ENCODE results near the gene COL25A1.

The COL25A1 gene

DNA sequence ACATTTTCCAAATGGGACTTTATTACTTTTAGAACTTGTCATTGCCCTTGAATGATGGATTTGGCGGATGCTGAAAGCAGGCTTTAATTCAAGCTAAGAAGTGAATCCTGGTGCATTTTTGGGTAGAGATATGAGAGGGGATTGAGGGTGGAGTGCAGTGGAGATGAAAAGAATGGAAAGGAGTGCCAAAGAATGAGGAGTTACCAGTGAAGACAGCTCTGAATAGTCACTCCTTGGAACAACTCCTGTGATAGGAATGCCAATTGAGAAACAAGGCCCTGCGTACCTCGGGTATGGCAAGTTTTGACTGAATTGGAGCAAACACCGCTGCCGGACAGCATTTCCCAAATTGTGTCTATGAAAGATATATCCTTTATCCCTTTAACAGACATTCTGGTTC is 503.2 kb downstream of the COL25A1 start:
- no peak for DNase-seq

DNA sequence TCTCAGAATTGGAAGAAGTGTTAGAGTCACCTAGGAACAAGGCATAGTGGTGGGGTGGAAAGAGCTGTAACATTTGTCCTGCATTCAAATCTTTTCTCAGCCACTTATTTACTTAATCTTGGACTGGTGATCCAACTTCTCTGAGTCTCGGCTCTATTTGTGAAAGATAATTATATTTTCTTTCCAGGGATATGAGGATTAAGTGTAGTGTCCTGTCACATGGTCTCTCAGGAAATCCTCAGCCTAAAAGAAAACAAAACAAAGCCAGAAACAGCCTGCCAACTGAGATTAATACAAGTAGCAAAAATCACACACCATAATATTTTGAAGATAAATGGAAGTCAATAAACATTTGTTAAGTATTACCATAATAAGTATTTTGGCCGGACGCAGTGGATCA is 506.3 kb downstream of the COL25A1 start:
- no peak for DNase-seq

- DNase-seq, result no peak
Observed at GRCh38 chr4:108795733-108796132, 506.7 kb downstream of the COL25A1 start.

- no peak for DNase-seq
Observed at GRCh38 chr4:108794136-108794535, 508.3 kb downstream of the COL25A1 start.

- no peak for DNase-seq
Observed at GRCh38 chr4:108793415-108793814, 509.0 kb downstream of the COL25A1 start.

DNA sequence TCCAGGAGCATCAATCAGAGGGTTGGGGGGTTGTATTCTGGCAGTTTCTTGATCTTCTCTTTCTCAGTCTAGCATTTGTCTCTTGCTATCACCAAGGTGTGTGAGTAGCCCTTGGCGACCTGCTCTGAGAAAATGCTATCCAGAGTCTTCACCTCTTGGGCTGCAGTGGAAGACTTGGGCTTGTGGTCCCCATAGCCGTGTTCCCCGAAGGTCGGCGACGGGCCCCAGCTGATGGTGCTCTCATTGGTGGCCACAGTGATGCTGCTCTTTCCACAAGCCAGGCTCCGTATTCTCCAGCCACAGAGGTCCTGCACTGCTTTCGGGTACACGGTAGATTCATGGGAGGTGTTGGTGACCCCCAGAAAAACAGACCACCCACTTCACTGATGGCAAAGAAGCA is 513.7 kb downstream of the COL25A1 start:
- DNase-seq, result no peak

DNA sequence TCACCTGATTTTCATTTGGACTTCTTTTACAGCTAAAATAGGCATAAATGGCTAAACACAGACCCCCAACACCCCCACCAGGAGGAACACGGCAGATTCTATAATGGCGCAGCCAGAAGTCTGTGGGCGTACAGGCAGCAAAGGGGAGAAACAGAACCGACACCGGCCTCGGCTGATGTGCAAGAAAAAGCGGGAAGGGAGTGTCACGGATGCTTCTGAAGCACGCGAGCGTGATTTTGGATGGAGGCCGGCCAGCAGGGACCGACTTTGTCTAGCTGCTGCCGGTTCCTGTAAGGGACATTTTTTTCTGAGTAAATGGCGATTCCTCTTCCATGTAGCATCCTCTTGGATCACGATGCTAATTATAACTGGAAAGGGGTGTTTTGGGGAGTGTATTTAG is 514.7 kb downstream of the COL25A1 start:
- DNase-seq, result no peak

GRCh38 chr4:108787106-108787505 is 515.4 kb downstream of the COL25A1 start:
- no peak for DNase-seq

DNA sequence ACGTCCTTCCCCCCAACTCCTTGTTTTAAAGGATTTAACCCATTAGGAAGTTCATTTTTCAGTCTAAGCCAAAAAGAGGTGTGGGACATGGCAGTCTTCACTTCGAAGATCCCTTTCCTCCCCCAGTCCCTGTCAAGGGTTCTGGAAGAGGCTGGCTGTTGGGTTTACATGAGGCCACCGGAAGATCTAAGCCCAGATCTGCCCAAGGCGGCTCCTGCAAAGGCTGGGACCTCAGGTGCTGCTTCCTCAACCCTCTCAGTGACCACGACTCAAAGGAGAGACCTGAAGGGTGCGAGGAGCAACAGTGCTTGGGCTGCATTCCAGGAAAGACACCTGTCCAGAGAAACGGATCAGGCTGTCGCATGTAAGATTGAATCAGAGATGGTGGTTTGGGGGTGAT is 516.1 kb downstream of the COL25A1 start:
- DNase-seq, result no peak

- no peak for DNase-seq
Observed at GRCh38 chr4:108783665-108784463, 518.6 kb downstream of the COL25A1 start.

GRCh38 chr4:108779958-108780357 is 522.5 kb downstream of the COL25A1 start:
- no peak for DNase-seq

GRCh38 chr4:108777388-108777787 is 525.1 kb downstream of the COL25A1 start:
- DNase-seq, result no peak

DNA sequence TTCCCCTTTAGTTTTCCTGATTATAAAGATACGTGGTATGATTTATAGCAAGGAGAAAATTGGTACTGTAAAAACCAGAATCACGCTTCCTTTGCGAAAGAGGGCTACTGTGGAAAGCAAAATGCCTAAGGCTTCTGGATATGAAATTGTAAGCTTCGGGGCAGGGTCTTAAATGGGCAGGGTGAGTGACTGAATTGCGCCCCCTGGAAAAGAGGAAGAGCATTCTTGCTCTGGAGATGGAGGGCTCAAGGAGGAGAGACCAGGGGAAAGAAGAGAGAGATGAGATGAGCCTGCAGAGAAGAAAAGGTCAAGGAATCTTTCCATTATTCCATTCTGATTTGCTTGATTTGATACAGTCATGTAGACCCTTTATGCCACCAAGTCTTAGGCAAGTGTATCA is 526.5 kb downstream of the COL25A1 start:
- no peak for DNase-seq

- no peak for DNase-seq
Observed at GRCh38 chr4:108774809-108775530, 527.5 kb downstream of the COL25A1 start.

DNA sequence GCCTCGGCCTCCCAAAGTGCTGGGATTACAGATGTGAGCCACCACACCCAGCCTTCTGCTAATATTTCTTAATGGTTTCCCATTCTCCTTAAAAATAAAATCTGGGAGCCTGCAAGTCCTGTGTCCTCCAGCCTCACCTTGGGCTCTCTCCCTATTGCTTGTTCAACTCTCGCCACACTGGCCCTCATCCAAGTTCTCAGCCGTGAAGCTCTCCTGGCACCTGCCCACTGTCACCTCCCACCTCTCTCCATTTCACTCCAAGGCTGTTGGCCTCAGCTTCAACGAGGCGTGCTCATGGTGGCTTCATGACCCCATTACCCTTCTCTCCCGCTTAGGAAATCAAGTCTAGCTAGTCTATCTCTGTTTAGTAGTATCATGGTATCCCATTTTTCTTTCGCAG is 530.1 kb downstream of the COL25A1 start:
- no peak for DNase-seq

- DNase-seq, result no peak
Observed at GRCh38 chr4:108766058-108766457, 536.4 kb downstream of the COL25A1 start.

DNA sequence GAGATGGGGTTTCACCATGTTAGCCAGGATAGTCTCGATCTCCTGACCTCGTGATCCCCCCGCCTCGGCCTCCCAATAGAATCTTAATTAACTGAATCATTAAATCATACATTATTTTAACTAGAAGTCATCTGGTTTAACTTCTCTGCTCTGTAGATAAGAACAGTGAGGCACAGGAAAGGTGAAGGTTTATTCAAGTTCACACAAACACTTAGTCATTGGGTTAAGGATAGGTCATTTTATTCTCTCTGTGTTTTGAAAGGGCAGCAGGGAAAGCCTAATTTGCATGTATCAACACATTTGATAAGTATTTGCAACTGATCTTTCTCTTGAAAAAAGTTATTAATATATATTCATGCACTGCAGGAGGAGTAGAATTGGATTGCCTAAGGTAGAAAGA is 538.5 kb downstream of the COL25A1 start:
- DNase-seq, result no peak

- DNase-seq, result no peak
Observed at GRCh38 chr4:108763226-108763593, 539.2 kb downstream of the COL25A1 start.

GRCh38 chr4:108762559-108763225 is 539.8 kb downstream of the COL25A1 start, which contains the start of gene ETNPPL:
ETNPPL (minus strand) TSS chr4:108763053; CDS start chr4:108762898, 155 bp downstream.
- DNase-seq, result peak; percentile 7

Data from central memory CD4-positive, alpha-beta T cell (primary cell).